Measurements from ENCODE around the gene BRSK2. TPM values are rescaled to one million over a fixed set of nuclear protein-coding genes. Genes with fewer than 3 reads are reported as not detected.

BRSK2 gene
- total and polyA plus RNA-seq, 4 donors = 0.35 to 0.56 (median 0.52) TPM

- Histone ChIP-seq H3K9ac (ENCODE audit: insufficient read depth in 1 of 2, low read length in 2 of 2) (no peak overlapping the region), H3K27ac (ENCODE audit: low read depth in 1 of 2, low read length in 1 of 2) (no peak overlapping the region), H3K27me3 (ENCODE audit: control insufficient read depth in 3 of 3, insufficient read depth in 3 of 3, low read length in 2 of 3) (no peaks in the 10 kb centered on the region), H3K9me3 (ENCODE audit: control insufficient read depth in 4 of 4, insufficient read depth in 3 of 4, low read length in 3 of 4) (no peaks in the 10 kb centered on the region), H3K36me3 (ENCODE audit: control insufficient read depth in 4 of 4, insufficient read depth in 4 of 4, low read length in 4 of 4) (peaks cover 4 to 55% (median 9%) of the 10 kb centered on the region in 4 donors), H3K4me3 (no peak overlapping the region), H3K4me1 (ENCODE audit: control insufficient read depth in 5 of 5, insufficient read depth in 5 of 5, low read length in 5 of 5) (no peaks in the 10 kb centered on the region)
- 92 to 95% methylated on average over 35 of the region's 35 CpGs for WGBS, 2 donors
- no peak for ATAC-seq (ENCODE audit: insufficient read depth, low FRiP score)
- TF ChIP-seq, protein P1, sequence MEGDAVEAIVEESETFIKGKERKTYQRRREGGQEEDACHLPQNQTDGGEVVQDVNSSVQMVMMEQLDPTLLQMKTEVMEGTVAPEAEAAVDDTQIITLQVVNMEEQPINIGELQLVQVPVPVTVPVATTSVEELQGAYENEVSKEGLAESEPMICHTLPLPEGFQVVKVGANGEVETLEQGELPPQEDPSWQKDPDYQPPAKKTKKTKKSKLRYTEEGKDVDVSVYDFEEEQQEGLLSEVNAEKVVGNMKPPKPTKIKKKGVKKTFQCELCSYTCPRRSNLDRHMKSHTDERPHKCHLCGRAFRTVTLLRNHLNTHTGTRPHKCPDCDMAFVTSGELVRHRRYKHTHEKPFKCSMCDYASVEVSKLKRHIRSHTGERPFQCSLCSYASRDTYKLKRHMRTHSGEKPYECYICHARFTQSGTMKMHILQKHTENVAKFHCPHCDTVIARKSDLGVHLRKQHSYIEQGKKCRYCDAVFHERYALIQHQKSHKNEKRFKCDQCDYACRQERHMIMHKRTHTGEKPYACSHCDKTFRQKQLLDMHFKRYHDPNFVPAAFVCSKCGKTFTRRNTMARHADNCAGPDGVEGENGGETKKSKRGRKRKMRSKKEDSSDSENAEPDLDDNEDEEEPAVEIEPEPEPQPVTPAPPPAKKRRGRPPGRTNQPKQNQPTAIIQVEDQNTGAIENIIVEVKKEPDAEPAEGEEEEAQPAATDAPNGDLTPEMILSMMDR (IDR thresholded peaks at IDR 0.05; ENCODE audit: control extremely low read depth, extremely low read depth) = no peak
- no peak for DNase-seq
These were observed 80.4 kb downstream of the BRSK2 start for GRCh38 chr11:1469911-1470680.

DNA sequence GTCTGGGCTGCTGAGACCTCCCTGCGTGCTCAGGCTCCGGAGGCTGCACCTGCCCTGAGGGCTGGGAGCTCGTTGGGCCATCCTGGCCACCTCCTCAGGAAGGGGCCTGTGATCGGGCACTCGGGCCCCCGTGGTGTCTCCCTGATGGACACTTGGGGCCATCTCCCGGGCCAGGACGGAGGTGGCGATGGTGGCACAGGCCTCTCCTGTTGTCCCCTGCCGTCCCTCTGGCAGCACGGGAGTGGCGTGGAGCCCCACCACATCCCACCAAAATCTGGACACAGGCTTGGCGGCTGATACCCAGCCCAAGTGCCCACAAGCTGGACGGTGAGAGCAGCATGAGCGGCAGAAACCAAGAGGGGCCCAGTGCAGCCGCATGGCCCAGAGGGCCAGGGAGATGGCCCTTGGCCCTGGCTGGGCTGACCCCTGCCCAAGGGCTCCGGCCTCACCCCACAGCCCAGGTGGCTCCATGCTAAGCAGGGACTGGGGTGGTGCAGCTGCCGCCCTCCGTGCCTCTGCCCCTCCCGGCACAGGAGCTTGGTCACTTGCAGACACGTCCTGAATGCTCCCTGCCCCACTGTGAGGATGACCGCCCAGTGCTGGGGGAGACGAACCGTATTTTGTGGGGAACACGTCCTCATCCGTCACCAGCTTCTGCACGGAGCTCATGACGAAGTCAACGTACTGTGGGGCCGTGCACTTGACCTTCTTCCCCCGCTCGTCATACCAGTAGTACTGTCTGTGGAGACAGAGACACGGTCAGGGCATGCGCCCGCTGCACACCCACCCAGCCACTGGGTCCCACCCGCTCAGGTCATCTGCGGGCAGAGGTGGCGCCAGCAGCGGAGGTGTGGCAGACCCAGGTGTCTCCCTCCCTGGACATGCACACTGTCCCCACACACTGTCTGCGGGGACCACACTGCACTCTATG is 81.2 kb downstream of the BRSK2 start:
- no peaks in the 10 kb centered on the region for H3K4me1 ChIP-seq (ENCODE audit: control insufficient read depth in 5 of 5, insufficient read depth in 5 of 5, low read length in 5 of 5)
- no peak for ATAC-seq (ENCODE audit: insufficient read depth, low FRiP score)
- H3K4me3 ChIP-seq = no peak overlapping the region
- H3K9me3 ChIP-seq (ENCODE audit: control insufficient read depth in 4 of 4, insufficient read depth in 3 of 4, low read length in 3 of 4) = no peaks in the 10 kb centered on the region
- TF ChIP-seq, protein P1 (IDR thresholded peaks at IDR 0.05; ENCODE audit: control extremely low read depth, extremely low read depth) = no peak
- H3K9ac ChIP-seq (ENCODE audit: insufficient read depth in 1 of 2, low read length in 2 of 2) = no peak overlapping the region
- no peak for DNase-seq
- H3K36me3 ChIP-seq (ENCODE audit: control insufficient read depth in 4 of 4, insufficient read depth in 4 of 4, low read length in 4 of 4) = peaks cover 8 to 61% (median 11%) of the 10 kb centered on the region in 4 donors
- no peak overlapping the region for H3K27ac ChIP-seq (ENCODE audit: low read depth in 1 of 2, low read length in 1 of 2)
- WGBS, 2 donors = 95 to 96% methylated on average over 40 of the region's 40 CpGs
- H3K27me3 ChIP-seq (ENCODE audit: control insufficient read depth in 3 of 3, insufficient read depth in 3 of 3, low read length in 2 of 3) = no peaks in the 10 kb centered on the region

GRCh38 chr11:1471736-1472135 is 82.0 kb downstream of the BRSK2 start:
- no peak overlapping the region for H3K27ac ChIP-seq (ENCODE audit: low read depth in 1 of 2, low read length in 1 of 2)
- H3K36me3 ChIP-seq (ENCODE audit: control insufficient read depth in 4 of 4, insufficient read depth in 4 of 4, low read length in 4 of 4) = peaks cover 8 to 61% (median 12%) of the 10 kb centered on the region in 4 donors
- no peaks in the 10 kb centered on the region for H3K27me3 ChIP-seq (ENCODE audit: control insufficient read depth in 3 of 3, insufficient read depth in 3 of 3, low read length in 2 of 3)
- WGBS, 2 donors = 85 to 90% methylated on average over 9 of the region's 9 CpGs
- no peaks in the 10 kb centered on the region for H3K9me3 ChIP-seq (ENCODE audit: control insufficient read depth in 4 of 4, insufficient read depth in 3 of 4, low read length in 3 of 4)
- ATAC-seq (ENCODE audit: insufficient read depth, low FRiP score) = no peak
- no peak for DNase-seq
- TF ChIP-seq, protein P1 (IDR thresholded peaks at IDR 0.05; ENCODE audit: control extremely low read depth, extremely low read depth) = no peak
- no peaks in the 10 kb centered on the region for H3K4me1 ChIP-seq (ENCODE audit: control insufficient read depth in 5 of 5, insufficient read depth in 5 of 5, low read length in 5 of 5)
- H3K9ac ChIP-seq (ENCODE audit: insufficient read depth in 1 of 2, low read length in 2 of 2) = no peak overlapping the region
- no peak overlapping the region for H3K4me3 ChIP-seq

Data from lung (tissue), 12 donors.